ENCODE results near the gene CCAR1.

DNA sequence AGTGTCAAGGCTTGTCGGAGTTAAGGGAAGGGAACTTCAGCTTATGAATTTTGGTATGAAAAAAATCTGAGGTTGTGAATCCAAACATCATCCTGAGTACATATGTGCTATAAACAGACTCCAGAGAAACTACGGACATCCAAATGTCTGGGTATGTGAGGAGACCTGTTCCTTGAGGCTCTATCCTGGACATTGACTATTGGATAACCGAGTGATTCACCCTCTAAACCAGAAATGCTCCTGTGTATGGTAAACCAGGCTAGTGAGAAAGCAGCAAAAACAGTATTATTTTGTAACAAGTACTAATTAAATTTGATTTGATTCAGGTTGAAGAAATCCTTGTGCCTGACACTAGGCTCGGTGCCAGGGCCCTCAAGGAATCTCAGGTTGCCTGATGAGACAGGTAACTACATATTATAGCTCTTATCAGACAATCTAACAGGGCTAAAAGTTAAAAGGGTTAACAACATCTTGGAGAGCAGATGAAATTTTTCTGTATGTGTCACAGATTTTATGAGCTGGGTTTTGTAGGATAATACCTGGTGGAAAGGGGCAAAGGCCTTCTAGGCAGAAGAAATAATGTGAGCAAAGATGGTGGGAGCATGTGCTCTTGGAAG lies 95.9 kb downstream of the CCAR1 start:
- TF ChIP-seq, protein P1, sequence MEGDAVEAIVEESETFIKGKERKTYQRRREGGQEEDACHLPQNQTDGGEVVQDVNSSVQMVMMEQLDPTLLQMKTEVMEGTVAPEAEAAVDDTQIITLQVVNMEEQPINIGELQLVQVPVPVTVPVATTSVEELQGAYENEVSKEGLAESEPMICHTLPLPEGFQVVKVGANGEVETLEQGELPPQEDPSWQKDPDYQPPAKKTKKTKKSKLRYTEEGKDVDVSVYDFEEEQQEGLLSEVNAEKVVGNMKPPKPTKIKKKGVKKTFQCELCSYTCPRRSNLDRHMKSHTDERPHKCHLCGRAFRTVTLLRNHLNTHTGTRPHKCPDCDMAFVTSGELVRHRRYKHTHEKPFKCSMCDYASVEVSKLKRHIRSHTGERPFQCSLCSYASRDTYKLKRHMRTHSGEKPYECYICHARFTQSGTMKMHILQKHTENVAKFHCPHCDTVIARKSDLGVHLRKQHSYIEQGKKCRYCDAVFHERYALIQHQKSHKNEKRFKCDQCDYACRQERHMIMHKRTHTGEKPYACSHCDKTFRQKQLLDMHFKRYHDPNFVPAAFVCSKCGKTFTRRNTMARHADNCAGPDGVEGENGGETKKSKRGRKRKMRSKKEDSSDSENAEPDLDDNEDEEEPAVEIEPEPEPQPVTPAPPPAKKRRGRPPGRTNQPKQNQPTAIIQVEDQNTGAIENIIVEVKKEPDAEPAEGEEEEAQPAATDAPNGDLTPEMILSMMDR (conservative IDR thresholded peaks at IDR 0.05; ENCODE audit: low read length): no peak
- TF ChIP-seq EZH2phosphoT487 (IDR thresholded peaks at IDR 0.05; ENCODE audit: borderline replicate concordance): no peak

Measured in Loucy (cell line).